Uterus (tissue), 4 donors: ENCODE results near the gene ZNF22. TPM values are rescaled to one million over a fixed set of nuclear protein-coding genes. Genes with fewer than 3 reads are reported as not detected.

Source experiments
- DNase-seq, 2 donors: peaks; one replicate each; pipeline ENCODE4 v3.0.0-alpha.2; 2019 to 2020
- H3K27ac ChIP-seq, 2 donors: fragments of 200-600 bp; sonication (generic); 1 replicate in 1 of 2; 2 replicates in 1 of 2; pipeline ENCODE4 v1.5.1; 2016 to 2018
- H3K27me3 ChIP-seq, 2 donors: fragments of 200-600 bp; sonication (generic); one replicate each; pipeline ENCODE4 v1.5.1; 2018 to 2019; ENCODE audit warnings: control low read depth in 1 of 2
- H3K36me3 ChIP-seq, 2 donors: fragments of 200-600 bp; sonication (generic); one replicate each; pipeline ENCODE4 v1.5.1; 2019; ENCODE audit warnings: control low read depth in 1 of 2
- H3K4me1 ChIP-seq, 2 donors: fragments of 200-600 bp; sonication (generic); one replicate each; pipeline ENCODE4 v1.5.1; 2018 to 2019; ENCODE audit warnings: control low read depth in 1 of 2
- H3K4me3 ChIP-seq, 2 donors: fragments of 200-600 bp; sonication (generic); 1 replicate in 1 of 2; 2 replicates in 1 of 2; pipeline ENCODE4 v1.5.1; 2018 to 2019; ENCODE audit warnings: mild to moderate bottlenecking in 1 of 2
- H3K9me3 ChIP-seq, 2 donors: fragments of 200-600 bp; sonication (generic); one replicate each; pipeline ENCODE4 v1.5.1; 2019; ENCODE audit warnings: control low read depth in 1 of 2
- POLR2A ChIP-seq, 2 donors: fragments of 450-650 bp; IDR thresholded peaks; one replicate each; pipeline ENCODE4 v1.6.1; 2016; ENCODE audit warnings: antibody characterized with exemption in 2 of 2, mild to moderate bottlenecking in 1 of 2, moderate library complexity in 1 of 2
- intact Hi-C: fragments of 100-400 bp; cut with DNase I; formaldehyde crosslinking; loops from one replicate; pipeline ENCODE4 v1.15.1; 2023; ENCODE audit warnings: low total_unique reads
- total RNA-seq, 4 donors: library from RNA; depleted of rRNA in 3 of 4; stranded (reverse); fragments of >200 nt in 3 of 4; gene quantifications; one replicate each; pipeline versions ENCODE4 v1.1.0 to v1.2.4, GENCODE V29; 2014 to 2023
- TF ChIP-seq, protein P1 (sequence below), 4 experiments: fragments of 200-600 bp in 2 of 4; fragments of 450-650 bp in 2 of 4; sonication (generic) in 2 of 4; IDR thresholded peaks; one replicate each; pipeline ENCODE4 v1.5.1; 2016 to 2019; ENCODE audit warnings: antibody characterized with exemption in 4 of 4, mild to moderate bottlenecking in 2 of 4, moderate library complexity in 1 of 4
- donor health status: DM: yes; HTN: yes; CAD: no.

ZNF22 gene
- total RNA-seq, 4 donors from 2014 or later = 20.7 to 78.1 (median 34.6) TPM

DNA sequence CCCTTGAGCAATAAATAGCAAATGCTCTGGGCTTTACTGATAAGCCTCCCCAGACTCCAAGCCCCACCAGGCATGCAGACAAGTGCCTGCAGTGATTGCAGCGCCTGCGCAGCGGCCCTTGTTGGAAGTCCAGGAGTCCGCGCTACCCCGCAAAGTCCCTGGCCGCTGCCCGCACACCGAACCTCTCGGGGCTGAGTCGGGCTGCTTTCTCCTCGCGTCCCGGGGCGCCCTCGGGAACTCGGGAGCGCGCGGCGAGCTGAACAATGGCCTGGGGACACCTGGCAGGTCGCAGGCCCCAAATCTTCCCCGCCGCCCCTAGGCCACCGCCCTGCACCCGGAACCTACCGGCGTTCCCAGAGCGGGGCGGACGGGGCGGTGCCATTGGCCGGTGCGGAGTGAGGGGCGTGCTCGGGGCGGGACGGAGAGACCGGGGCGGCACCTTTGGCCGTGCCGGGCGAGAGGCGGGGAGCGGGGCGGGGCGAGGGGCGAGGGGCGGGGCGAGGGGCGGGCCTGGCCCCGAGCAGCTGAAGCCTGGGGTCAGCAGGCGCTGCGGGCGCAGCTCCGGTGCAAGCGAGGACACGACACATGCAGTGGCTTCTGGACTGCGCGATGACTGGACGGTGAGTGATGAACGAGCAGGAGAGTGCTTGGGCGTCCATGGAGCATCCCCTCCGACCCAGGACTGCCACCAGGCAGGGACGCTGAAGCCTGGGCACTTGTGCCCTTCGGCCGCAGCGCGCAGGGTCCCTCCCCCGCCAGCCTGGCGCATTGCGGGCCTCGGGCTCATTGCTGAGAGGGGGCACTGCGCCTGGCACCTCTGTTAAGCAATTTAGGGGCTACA, 41.3 kb upstream of the ZNF22 start, which contains the start of gene RASSF4:
Gene RASSF4 (plus strand): TSS at position 556 of the 841 bp plus-strand sequence. CDS start 10,401 bp downstream, outside the sequence.
- H3K27ac ChIP-seq = peak within 1 kb of the TSS; percentile 75 to 86
- peaks cover 0 to 8% of the 10 kb centered on the region in 2 donors for H3K4me1 ChIP-seq
- intact Hi-C loops = no loop called here
- TF ChIP-seq POLR2A (IDR thresholded peaks at IDR 0.05) = peak; percentile 53 to 85
- TF ChIP-seq, protein P1, sequence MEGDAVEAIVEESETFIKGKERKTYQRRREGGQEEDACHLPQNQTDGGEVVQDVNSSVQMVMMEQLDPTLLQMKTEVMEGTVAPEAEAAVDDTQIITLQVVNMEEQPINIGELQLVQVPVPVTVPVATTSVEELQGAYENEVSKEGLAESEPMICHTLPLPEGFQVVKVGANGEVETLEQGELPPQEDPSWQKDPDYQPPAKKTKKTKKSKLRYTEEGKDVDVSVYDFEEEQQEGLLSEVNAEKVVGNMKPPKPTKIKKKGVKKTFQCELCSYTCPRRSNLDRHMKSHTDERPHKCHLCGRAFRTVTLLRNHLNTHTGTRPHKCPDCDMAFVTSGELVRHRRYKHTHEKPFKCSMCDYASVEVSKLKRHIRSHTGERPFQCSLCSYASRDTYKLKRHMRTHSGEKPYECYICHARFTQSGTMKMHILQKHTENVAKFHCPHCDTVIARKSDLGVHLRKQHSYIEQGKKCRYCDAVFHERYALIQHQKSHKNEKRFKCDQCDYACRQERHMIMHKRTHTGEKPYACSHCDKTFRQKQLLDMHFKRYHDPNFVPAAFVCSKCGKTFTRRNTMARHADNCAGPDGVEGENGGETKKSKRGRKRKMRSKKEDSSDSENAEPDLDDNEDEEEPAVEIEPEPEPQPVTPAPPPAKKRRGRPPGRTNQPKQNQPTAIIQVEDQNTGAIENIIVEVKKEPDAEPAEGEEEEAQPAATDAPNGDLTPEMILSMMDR (IDR thresholded peaks at IDR 0.05) = peak in 1 of 4 experiments; percentile 32
- peak within 1 kb of the TSS; percentile 61 to 71 for H3K4me3 ChIP-seq
- H3K36me3 ChIP-seq = no peaks in the 10 kb centered on the region
- peak; percentile 91 to 92 for DNase-seq
- H3K27me3 ChIP-seq = no peaks in the 10 kb centered on the region
- H3K9me3 ChIP-seq = no peaks in the 10 kb centered on the region

DNA sequence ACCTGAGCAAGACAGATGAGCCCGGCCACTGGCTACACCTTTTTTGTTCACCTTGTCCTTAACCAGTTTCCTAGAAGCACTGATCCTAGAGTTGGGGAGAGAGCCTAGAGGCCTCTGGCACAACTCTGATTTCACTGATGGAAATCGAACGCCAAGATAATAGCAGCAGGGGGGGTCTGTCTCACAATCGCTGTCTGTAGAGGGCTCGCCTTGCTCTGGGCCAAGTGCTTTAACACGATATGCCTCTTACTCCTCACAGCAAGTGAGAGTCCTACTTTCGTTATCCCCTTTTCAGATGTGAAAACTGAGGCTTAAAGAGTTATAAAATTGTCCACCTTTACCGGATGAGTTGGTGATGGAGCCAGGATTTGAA, 40.6 kb upstream of the ZNF22 start:
- Histone ChIP-seq H3K9me3 (no peaks in the 10 kb centered on the region), H3K27ac (peak overlapping the region; percentile 12 to 34)

DNA sequence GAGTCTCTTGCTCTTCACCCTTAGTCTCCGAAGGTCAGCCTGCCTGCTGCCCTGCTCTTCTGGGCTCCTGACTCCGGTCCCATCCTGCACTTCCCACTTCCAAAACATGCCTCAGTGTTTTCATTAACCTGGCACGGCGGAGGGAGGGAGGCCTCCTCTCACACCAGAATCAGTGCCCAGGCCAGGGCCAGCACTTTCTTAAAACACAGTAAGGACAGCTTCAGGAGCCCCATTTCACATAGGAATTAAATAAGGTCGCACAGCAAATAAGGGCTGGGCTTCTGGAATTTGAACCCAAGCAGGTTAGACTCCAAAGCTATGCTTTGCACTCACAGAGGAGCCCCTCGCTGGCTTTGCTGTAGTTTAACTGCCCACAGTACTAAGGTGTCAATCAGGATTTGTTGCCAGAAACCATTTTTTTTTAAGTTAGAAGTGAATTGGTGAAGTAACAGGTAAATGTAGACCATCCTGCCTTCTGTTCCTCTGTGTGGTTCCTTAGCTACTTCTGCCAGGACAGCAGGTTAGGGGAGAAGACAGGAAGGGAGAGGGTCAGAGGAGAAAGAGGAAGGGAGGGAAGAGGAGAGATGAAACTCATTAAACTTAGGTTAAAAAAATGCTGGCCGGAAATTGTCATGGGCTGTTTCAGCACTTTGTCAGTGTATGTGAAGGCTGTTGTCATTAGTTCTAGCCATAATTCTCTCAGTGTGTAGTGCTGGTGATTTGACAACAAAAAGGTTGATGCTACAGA, 40.1 kb upstream of the ZNF22 start:
- peaks cover 0 to 8% of the 10 kb centered on the region in 2 donors for H3K4me1 ChIP-seq
- no peaks in the 10 kb centered on the region for H3K9me3 ChIP-seq
- TF ChIP-seq, protein P1 (IDR thresholded peaks at IDR 0.05) = no peak
- TF ChIP-seq POLR2A (IDR thresholded peaks at IDR 0.05) = no peak
- H3K27ac ChIP-seq = peak overlapping the region in 1 of 2 donors; percentile 34
- no peaks in the 10 kb centered on the region for H3K36me3 ChIP-seq
- no peaks in the 10 kb centered on the region for H3K27me3 ChIP-seq
- no peak overlapping the region for H3K4me3 ChIP-seq
- intact Hi-C loops = no loop called here
- no peak for DNase-seq

More for the DNA sequence above, 40.6 kb upstream of the ZNF22 start:
- no peaks in the 10 kb centered on the region for H3K27me3 ChIP-seq
- TF ChIP-seq, protein P1 (IDR thresholded peaks at IDR 0.05) = no peak
- no peak for TF ChIP-seq POLR2A (IDR thresholded peaks at IDR 0.05)
- H3K4me3 ChIP-seq = peak overlapping the region; percentile 35 to 71
- intact Hi-C loops = no loop called here
- H3K4me1 ChIP-seq = peaks cover 0 to 8% of the 10 kb centered on the region in 2 donors
- no peaks in the 10 kb centered on the region for H3K36me3 ChIP-seq
- no peak for DNase-seq

DNA sequence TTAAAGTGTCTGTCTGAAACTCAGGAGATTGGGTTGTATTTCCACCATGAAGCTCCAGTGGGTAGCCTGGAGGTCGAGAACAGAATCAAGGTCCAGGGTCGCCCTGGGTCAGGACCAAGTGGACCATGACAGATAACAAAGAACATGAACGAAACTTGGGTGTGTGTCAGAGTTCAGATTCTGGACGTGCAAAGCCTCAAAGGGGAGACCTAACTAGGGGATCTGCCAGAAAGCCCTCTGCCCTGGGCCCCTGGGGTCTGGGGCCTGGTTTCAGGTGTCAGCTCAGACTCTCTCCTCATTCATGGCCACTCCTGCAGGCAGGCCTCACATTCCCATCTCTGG, 39.5 kb upstream of the ZNF22 start:
- H3K27me3 ChIP-seq = no peaks in the 10 kb centered on the region
- H3K36me3 ChIP-seq = no peaks in the 10 kb centered on the region
- H3K4me1 ChIP-seq = peaks cover 0 to 8% of the 10 kb centered on the region in 2 donors
- no peak for TF ChIP-seq POLR2A (IDR thresholded peaks at IDR 0.05)
- TF ChIP-seq, protein P1 (IDR thresholded peaks at IDR 0.05) = no peak
- H3K9me3 ChIP-seq = no peaks in the 10 kb centered on the region
- no peak for DNase-seq
- intact Hi-C loops = no loop called here
- no peak overlapping the region for H3K27ac ChIP-seq
- H3K4me3 ChIP-seq = no peak overlapping the region
